Activated naive CD4-positive, alpha-beta T cell treated with anti-CD3 and anti-CD28 coated beads, Interleukin-2, amount 50 U/mL, for 72 hours (primary cell): ENCODE data around the gene UTP20. TPM values are rescaled to one million over a fixed set of nuclear protein-coding genes. Genes with fewer than 3 reads are reported as not detected.
"Not testable (repeated sequence)": the region's sequence is repeated elsewhere in the genome, so short reads cannot be mapped to it uniquely, and the experiment has no call there.

Experiments used
- ATAC-seq, 2 donors: fragments of 150-1000 bp; cut with Tn5 transposase; 2 replicates each; pipeline ENCODE4 v1.10.0; 2021; ENCODE audit warnings: mild to moderate bottlenecking in 2 of 2, moderate library complexity in 2 of 2
- DNase-seq, 2 donors: peaks; one replicate each; pipeline ENCODE4 v3.0.0; 2021 to 2022; ENCODE audit warnings: low spot score in 2 of 2
- H3K27ac Mint-ChIP-seq, 2 donors: one replicate each; pipeline ENCODE4 v1.8.0; 2022; ENCODE audit warnings: mild to moderate bottlenecking in 2 of 2, mixed read lengths in 2 of 2
- H3K36me3 Mint-ChIP-seq, 2 donors: one replicate each; pipeline ENCODE4 v1.8.0; 2022; ENCODE audit warnings: mixed read lengths in 2 of 2
- H3K9me3 Mint-ChIP-seq, 2 donors: one replicate each; pipeline ENCODE4 v1.8.0; 2022; ENCODE audit warnings: mixed read lengths in 2 of 2
- total RNA-seq, 2 donors: library from RNA; stranded (reverse); gene quantifications; one replicate each; pipeline ENCODE4 v1.2.3, GENCODE V29; 2022

UTP20 gene
- total RNA-seq, 2 donors from 2014 or later = 15.4 to 25.0 TPM

GRCh38 chr12:101375573-101375972, 95.7 kb downstream of the UTP20 start:
- DNase-seq (no peak), ATAC-seq (peak in 1 of 2 donors; percentile 71)
- peaks cover 33 to 34% of the 10 kb centered on the region in 2 donors for H3K36me3 Mint-ChIP-seq
- no peaks in the 10 kb centered on the region for H3K9me3 Mint-ChIP-seq
- peak overlapping the region in 1 of 2 donors; percentile 81 for H3K27ac Mint-ChIP-seq

GRCh38 chr12:101379149-101379548, 99.2 kb downstream of the UTP20 start:
- Mint-ChIP-seq H3K27ac (no peak overlapping the region), H3K36me3 (peaks cover 27 to 28% of the 10 kb centered on the region in 2 donors), H3K9me3 (no peaks in the 10 kb centered on the region)
- DNase-seq (no peak), ATAC-seq (no peak)

GRCh38 chr12:101391181-101391580, 111.3 kb downstream of the UTP20 start:
- not testable (repeated sequence) for H3K27ac Mint-ChIP-seq, ATAC-seq, DNase-seq, H3K9me3 Mint-ChIP-seq
- peaks cover 23 to 38% of the 10 kb centered on the region in 2 donors for H3K36me3 Mint-ChIP-seq

- ATAC-seq (peak; percentile 33 to 50), DNase-seq (peak in 1 of 2 donors; percentile 61)
- Mint-ChIP-seq H3K27ac (peak overlapping the region; percentile 96 to 99), H3K9me3 (no peaks in the 10 kb centered on the region), H3K36me3 (peaks cover 0 to 8% of the 10 kb centered on the region in 2 donors)
Measured at GRCh38 chr12:101407049-101407435, 127.1 kb downstream of the UTP20 start.

GRCh38 chr12:101407436-101408345, 127.8 kb downstream of the UTP20 start, which contains the start of gene ARL1:
Gene ARL1, minus strand, starts transcription at chr12:101407772. Its CDS starts 127 bp downstream, at chr12:101407645.
- peak within 1 kb of the TSS; percentile 96 to 99 for H3K27ac Mint-ChIP-seq

GRCh38 chr12:101410169-101410568, 130.3 kb downstream of the UTP20 start:
- not testable (repeated sequence) for DNase-seq, H3K27ac Mint-ChIP-seq, ATAC-seq, H3K9me3 Mint-ChIP-seq, H3K36me3 Mint-ChIP-seq

More at GRCh38 chr12:101407436-101408345, 127.8 kb downstream of the UTP20 start, which contains the start of gene ARL1:
- ATAC-seq (peak; percentile 82 to 86), DNase-seq (peak; percentile 82)
- Mint-ChIP-seq H3K9me3 (no peaks in the 10 kb centered on the region), H3K36me3 (peaks cover 0 to 8% of the 10 kb centered on the region in 2 donors)

- Mint-ChIP-seq H3K36me3 (no peaks in the 10 kb centered on the region), H3K27ac (no peak overlapping the region), H3K9me3 (no peaks in the 10 kb centered on the region)
- DNase-seq = peak in 1 of 2 donors; percentile 23
- ATAC-seq = no peak
Measured at GRCh38 chr12:101414533-101415119, 134.7 kb downstream of the UTP20 start.

- ATAC-seq (no peak), DNase-seq (no peak)
- H3K9me3 Mint-ChIP-seq = no peaks in the 10 kb centered on the region
- H3K36me3 Mint-ChIP-seq = no peaks in the 10 kb centered on the region
- no peak overlapping the region for H3K27ac Mint-ChIP-seq
Measured at GRCh38 chr12:101415228-101415627, 135.3 kb downstream of the UTP20 start.

- H3K36me3 Mint-ChIP-seq, H3K9me3 Mint-ChIP-seq, ATAC-seq, H3K27ac Mint-ChIP-seq, DNase-seq: not testable (repeated sequence)
Measured at GRCh38 chr12:101422066-101422465, 142.2 kb downstream of the UTP20 start.

- Mint-ChIP-seq H3K27ac (no peak overlapping the region), H3K36me3 (no peaks in the 10 kb centered on the region), H3K9me3 (no peaks in the 10 kb centered on the region)
- DNase-seq (no peak), ATAC-seq (no peak)
Measured at GRCh38 chr12:101424620-101425019, 144.7 kb downstream of the UTP20 start.

GRCh38 chr12:101430456-101430855, 150.6 kb downstream of the UTP20 start:
- Mint-ChIP-seq H3K9me3 (no peaks in the 10 kb centered on the region), H3K27ac (no peak overlapping the region), H3K36me3 (no peaks in the 10 kb centered on the region)
- ATAC-seq (no peak), DNase-seq (no peak)

- H3K9me3 Mint-ChIP-seq = no peaks in the 10 kb centered on the region
- ATAC-seq (no peak), DNase-seq (no peak)
- no peaks in the 10 kb centered on the region for H3K36me3 Mint-ChIP-seq
- H3K27ac Mint-ChIP-seq = no peak overlapping the region
Measured at GRCh38 chr12:101436136-101436535, 156.2 kb downstream of the UTP20 start.

Other genes with a start within 250 kb of the UTP20 start
- gene SLC5A8, start 69.9 kb upstream of the UTP20 start, total RNA-seq = not detected
- 10 to 100 TPM; 23.5 to 55.2 TPM for gene ARL1, start 127.7 kb downstream of the UTP20 start, total RNA-seq
- not detected for gene SPIC, start 195.2 kb downstream of the UTP20 start, total RNA-seq